Tibial nerve (tissue), 4 donors: ENCODE data around the gene ASIC4. TPM values are rescaled to one million over a fixed set of nuclear protein-coding genes. Genes with fewer than 3 reads are reported as not detected.

ENCODE experiments used
- DNase-seq, 2 donors: peaks; one replicate each; pipeline ENCODE4 v3.0.0-alpha.2; 2019; ENCODE audit warnings: low spot score in 2 of 2
- H3K27ac ChIP-seq, 4 donors: fragments of 200-600 bp; sonication (generic) in 3 of 4; one replicate each; pipeline ENCODE4 v1.5.1; 2017 to 2019; ENCODE audit warnings: mild to moderate bottlenecking in 1 of 4
- H3K27me3 ChIP-seq, 2 donors: fragments of 200-600 bp; sonication (generic) in 1 of 2; one replicate each; pipeline versions ENCODE4 v1.5.1 to v1.6.0; 2017 to 2019
- H3K36me3 ChIP-seq, 3 donors: fragments of 200-600 bp; sonication (generic); one replicate each; pipeline ENCODE4 v1.5.1; 2018 to 2019
- H3K4me1 ChIP-seq, 4 donors: fragments of 200-600 bp; sonication (generic) in 3 of 4; one replicate each; pipeline ENCODE4 v1.5.1; 2017 to 2019
- H3K4me3 ChIP-seq, 4 donors: fragments of 200-600 bp; sonication (generic) in 3 of 4; one replicate each; pipeline ENCODE4 v1.5.1; 2017 to 2019; ENCODE audit warnings: mild to moderate bottlenecking in 1 of 4, moderate library complexity in 1 of 4
- H3K9me3 ChIP-seq, 4 donors: fragments of 200-600 bp; sonication (generic) in 3 of 4; one replicate each; pipeline ENCODE4 v1.5.1; 2017 to 2019
- CTCF ChIP-seq, 5 experiments: fragments of 200-600 bp in 3 of 5; fragments of 450-650 bp in 2 of 5; sonication (generic) in 3 of 5; IDR thresholded peaks; one replicate each; pipeline ENCODE4 v1.5.1; 2016 to 2019; ENCODE audit warnings: antibody characterized with exemption in 5 of 5, mild to moderate bottlenecking in 3 of 5, moderate library complexity in 2 of 5
- EP300 ChIP-seq, 2 donors: sonication (generic); formaldehyde crosslinking; IDR thresholded peaks; one replicate each; pipeline ENCODE4 v1.6.1; 2017; ENCODE audit warnings: antibody characterized with exemption in 2 of 2, mild to moderate bottlenecking in 1 of 2
- POLR2A ChIP-seq, 2 donors: fragments of 450-650 bp; IDR thresholded peaks; one replicate each; pipeline ENCODE4 v1.6.1; 2017; ENCODE audit warnings: antibody characterized with exemption in 2 of 2, mild to moderate bottlenecking in 2 of 2, moderate library complexity in 2 of 2
- WGBS, 2 donors: methylation state at CpG; one replicate each; pipeline ENCODE4 v1.1.5; 2018; 5-methylcytosine and 5-hydroxymethylcytosine counted together
- total RNA-seq, 4 donors: library from RNA; depleted of rRNA; stranded (reverse); fragments of >200 nt; gene quantifications; one replicate each; pipeline ENCODE4 v1.1.0, GENCODE V29; 2016

Gene ASIC4
- total RNA-seq, 4 donors from 2014 or later = 0.42 to 3.0 TPM; not detected in 2

- DNase-seq = peak; percentile 79 to 85
- Histone ChIP-seq H3K27ac (peak overlapping the region; percentile 90 to 97 (median 92)), H3K4me1 (peaks cover 0 to 38% (median 17%) of the 10 kb centered on the region in 4 donors), H3K4me3 (peak overlapping the region; percentile 59 to 72 (median 66)), H3K9me3 (no peaks in the 10 kb centered on the region), H3K36me3 (peaks cover 0 to 11% (median 0%) of the 10 kb centered on the region in 3 donors), H3K27me3 (peaks cover 0 to 38% of the 10 kb centered on the region in 2 donors)
- WGBS, 2 donors = 4 to 5% methylated on average over 42 to 46 of the region's 59 CpGs
- TF ChIP-seq POLR2A (IDR thresholded peaks at IDR 0.05) (peak in 1 of 2 donors; percentile 18), CTCF (IDR thresholded peaks at IDR 0.05) (no peak), EP300 (IDR thresholded peaks at IDR 0.05) (peak in 1 of 2 donors; percentile 72)
These were observed 16.6 kb upstream of the ASIC4 start for GRCh38 chr2:219497495-219498279.

GRCh38 chr2:219498280-219499057, 15.8 kb upstream of the ASIC4 start, which contains the start of gene GMPPA:
Gene GMPPA, plus strand, starts transcription at chr2:219498891. Its CDS starts 1,085 bp downstream, at chr2:219499976.
- H3K36me3 ChIP-seq = peaks cover 0 to 19% (median 0%) of the 10 kb centered on the region in 3 donors
- TF ChIP-seq POLR2A (IDR thresholded peaks at IDR 0.05) (peak; percentile 25 to 76), EP300 (IDR thresholded peaks at IDR 0.05) (peak; percentile 87 to 91), CTCF (IDR thresholded peaks at IDR 0.05) (peak in 2 of 5 experiments; percentile 31 to 32)
- H3K27me3 ChIP-seq = peaks cover 0 to 33% of the 10 kb centered on the region in 2 donors
- 0 to 1% methylated on average over 47 to 48 of the region's 49 CpGs for WGBS, 2 donors
- peaks cover 0 to 38% (median 17%) of the 10 kb centered on the region in 4 donors for H3K4me1 ChIP-seq
- peak within 1 kb of the TSS; percentile 90 to 97 (median 92) for H3K27ac ChIP-seq
- peak; percentile 91 to 98 for DNase-seq
- H3K9me3 ChIP-seq = no peaks in the 10 kb centered on the region
- peak within 1 kb of the TSS; percentile 59 to 72 (median 66) for H3K4me3 ChIP-seq

GRCh38 chr2:219499058-219499307, 15.3 kb upstream of the ASIC4 start:
- Histone ChIP-seq H3K9me3 (no peaks in the 10 kb centered on the region), H3K4me3 (peak overlapping the region; percentile 59 to 72 (median 66)), H3K27ac (peak overlapping the region; percentile 90 to 97 (median 92)), H3K36me3 (peaks cover 0 to 24% (median 0%) of the 10 kb centered on the region in 3 donors), H3K27me3 (peaks cover 0 to 28% of the 10 kb centered on the region in 2 donors), H3K4me1 (peaks cover 0 to 38% (median 17%) of the 10 kb centered on the region in 4 donors)
- WGBS, 2 donors = 0% methylated on average over 3 of the region's 3 CpGs
- TF ChIP-seq EP300 (IDR thresholded peaks at IDR 0.05) = no peak
- no peak for TF ChIP-seq CTCF (IDR thresholded peaks at IDR 0.05)
- TF ChIP-seq POLR2A (IDR thresholded peaks at IDR 0.05) = no peak
- DNase-seq = no peak

- H3K4me3 ChIP-seq = peak overlapping the region in 2 of 4 donors; percentile 61 to 70
- H3K36me3 ChIP-seq = peaks cover 0 to 30% (median 0%) of the 10 kb centered on the region in 3 donors
- WGBS, 2 donors = 43 to 61% methylated on average over 1 of the region's 1 CpG
- peaks cover 0 to 22% of the 10 kb centered on the region in 2 donors for H3K27me3 ChIP-seq
- TF ChIP-seq POLR2A (IDR thresholded peaks at IDR 0.05) (no peak), CTCF (IDR thresholded peaks at IDR 0.05) (no peak), EP300 (IDR thresholded peaks at IDR 0.05) (no peak)
- DNase-seq = no peak
- peaks cover 0 to 38% (median 17%) of the 10 kb centered on the region in 4 donors for H3K4me1 ChIP-seq
- no peak overlapping the region for H3K27ac ChIP-seq
- H3K9me3 ChIP-seq = no peaks in the 10 kb centered on the region
These were observed 14.7 kb upstream of the ASIC4 start for GRCh38 chr2:219499555-219499954.
